ENCODE measurements around the gene MATN3.
"Not testable (repeated sequence)": the region's sequence is repeated elsewhere in the genome, so short reads cannot be mapped to it uniquely, and the experiment has no call there.

The MATN3 gene

DNA sequence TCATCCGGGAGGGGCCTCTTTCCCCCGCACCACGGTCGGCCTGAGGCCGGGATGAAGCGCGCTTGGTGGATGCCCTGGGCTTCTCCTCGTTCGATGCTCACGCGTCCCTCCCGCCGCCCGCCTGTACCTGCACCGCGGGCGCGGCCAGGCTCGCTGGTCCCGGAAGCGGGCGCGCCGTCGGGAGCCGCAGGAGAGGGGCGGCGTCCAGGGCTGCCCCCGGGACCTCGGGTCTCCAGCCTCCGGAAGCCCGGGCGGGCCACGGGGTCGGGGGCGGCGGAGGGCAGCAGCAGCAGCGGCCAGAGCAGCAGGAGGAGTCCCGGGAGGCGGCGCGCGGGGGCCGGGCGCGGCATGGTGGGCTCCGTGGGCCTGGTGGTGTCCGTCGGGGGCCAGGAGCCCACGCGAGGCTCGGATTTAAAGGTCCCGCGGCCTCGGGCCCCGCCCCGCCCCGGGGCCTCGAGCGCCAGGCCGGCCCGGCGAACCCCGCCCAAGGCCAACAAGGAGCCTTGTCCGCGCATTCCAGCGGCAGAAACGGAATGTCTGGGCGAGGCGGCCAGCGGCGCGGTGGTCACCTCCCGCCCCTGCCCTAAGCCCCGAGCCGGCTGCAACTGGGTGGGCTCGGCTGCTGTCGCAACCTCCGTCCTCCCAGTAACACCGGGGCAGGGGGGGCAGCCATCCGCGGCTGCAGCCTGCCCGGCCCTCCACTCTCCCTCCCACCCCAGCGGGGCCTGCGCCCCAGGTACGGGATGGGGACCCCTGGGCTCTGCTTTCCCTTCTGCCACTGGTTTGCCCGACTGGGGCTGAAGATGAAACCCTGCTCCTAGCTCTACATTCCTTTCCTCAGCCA lies at the start of gene MATN3:
TSS of gene MATN3 (minus strand) at position 387 of the 844 bp plus-strand sequence. CDS start at position 350, 37 bp downstream.
- no peak for DNase-seq (ENCODE audit: low read depth in 2 of 2, low spot score in 1 of 2)

DNA sequence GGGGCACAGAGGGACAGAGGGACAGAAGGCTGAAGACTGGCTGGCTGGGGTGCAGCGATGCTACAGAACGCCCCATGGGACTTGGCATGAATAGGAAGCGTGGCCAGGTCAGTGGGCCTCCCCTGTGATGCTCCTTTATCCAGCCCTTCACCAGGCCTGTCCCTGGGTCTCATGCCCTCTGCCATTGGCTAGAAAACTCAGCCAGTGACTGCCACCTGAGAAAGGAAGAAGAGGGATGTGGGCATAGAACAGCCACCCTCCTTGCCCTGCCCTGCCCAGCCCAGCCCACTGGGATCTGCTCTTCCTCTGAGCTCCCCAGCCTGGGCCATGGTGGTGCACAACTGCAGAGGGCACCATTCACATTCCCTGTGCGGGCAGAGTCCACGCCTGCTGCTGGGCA lies 49.5 kb upstream of the MATN3 start:
- DNase-seq (ENCODE audit: low read depth in 2 of 2, low spot score in 1 of 2), result no peak

DNA sequence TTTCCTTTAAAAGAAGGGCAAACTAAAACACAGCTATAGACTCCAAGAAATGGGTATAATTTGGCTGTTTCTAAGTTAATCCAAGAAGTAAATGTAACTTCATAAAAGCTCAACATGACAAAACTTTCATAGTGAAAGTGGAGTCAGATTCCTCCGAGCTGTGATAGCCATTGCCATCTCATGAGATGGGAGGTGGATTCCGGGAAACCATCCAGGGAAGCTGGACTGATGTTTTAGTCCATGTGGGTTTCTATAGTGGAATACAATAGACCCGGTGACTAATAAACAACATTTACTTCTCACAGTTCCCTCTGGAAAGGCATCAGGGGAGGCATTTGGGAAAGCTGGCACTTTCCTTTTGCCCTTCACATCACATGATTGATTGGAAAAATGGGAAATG lies 49.0 kb upstream of the MATN3 start:
- DNase-seq (ENCODE audit: low read depth in 2 of 2, low spot score in 1 of 2), result no peak

- DNase-seq (ENCODE audit: low read depth in 2 of 2, low spot score in 1 of 2), result no peak
Measured at GRCh38 chr2:20060106-20060505, 47.6 kb upstream of the MATN3 start.

- DNase-seq (ENCODE audit: low read depth in 2 of 2, low spot score in 1 of 2), result no peak
Measured at GRCh38 chr2:20057268-20057667, 44.8 kb upstream of the MATN3 start.

GRCh38 chr2:20054931-20055330 lies 42.5 kb upstream of the MATN3 start:
- DNase-seq (ENCODE audit: low read depth in 2 of 2, low spot score in 1 of 2), result no peak

DNA sequence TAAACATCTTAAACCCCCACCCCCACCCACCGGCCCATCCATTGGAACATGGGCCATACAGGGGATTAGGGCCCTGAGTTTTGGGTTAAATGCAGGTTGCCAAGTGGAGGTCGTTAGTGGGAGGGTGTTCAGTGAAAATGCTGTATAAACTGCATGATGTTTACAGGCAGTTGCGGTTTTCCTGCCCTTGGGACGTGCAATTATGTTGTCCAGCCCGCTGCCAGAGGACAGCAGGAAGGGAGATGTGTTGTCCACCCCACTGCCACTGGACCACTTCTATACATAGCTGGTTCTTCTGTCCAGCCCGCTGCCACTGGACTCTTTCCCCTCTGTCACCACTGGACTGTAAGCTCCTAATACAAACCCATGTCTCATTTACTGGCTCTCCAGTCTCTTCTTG lies 41.7 kb upstream of the MATN3 start:
- no peak for DNase-seq (ENCODE audit: low read depth in 2 of 2, low spot score in 1 of 2)

- no peak for DNase-seq (ENCODE audit: low read depth in 2 of 2, low spot score in 1 of 2)
Measured at GRCh38 chr2:20052861-20053281, 40.4 kb upstream of the MATN3 start.

- DNase-seq (ENCODE audit: low read depth in 2 of 2, low spot score in 1 of 2), result no peak
Measured at GRCh38 chr2:20052229-20052851, 39.9 kb upstream of the MATN3 start.

DNA sequence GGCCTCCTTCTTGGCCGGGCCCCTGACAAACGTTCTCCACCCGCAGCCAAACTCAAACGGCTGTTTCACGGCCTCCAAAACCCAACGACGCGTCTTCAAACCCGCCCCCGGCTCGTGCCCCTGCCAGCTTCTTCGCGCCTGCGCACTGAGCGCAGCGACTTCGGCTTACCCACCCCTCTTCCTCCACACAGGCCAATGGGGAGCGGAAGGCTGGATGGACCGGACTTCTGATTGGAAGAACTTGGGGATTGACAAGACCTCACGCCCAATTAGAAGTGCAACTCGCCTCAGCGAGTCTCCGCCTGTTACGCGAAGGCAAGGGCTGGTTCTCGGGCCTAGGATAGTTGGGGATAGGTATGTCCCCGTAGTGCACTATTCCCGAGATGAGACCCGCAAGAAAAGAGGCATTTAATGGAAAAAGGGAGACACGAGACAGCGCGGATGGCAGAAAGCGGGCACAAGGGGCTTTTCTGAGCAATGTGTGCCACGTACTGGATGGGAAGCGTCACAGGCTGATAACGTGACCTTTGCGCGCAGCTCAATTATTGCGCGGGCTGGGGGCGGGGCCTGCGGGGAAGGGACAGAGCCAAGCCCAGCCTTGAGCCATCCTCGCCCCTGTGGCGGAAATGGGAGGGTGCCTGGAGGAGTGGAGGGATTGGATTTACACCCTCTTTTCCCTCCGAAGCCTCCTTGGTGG lies 39.2 kb upstream of the MATN3 start, which contains the start of gene LAPTM4A:
TSS of gene LAPTM4A (minus strand) at position 97 of the 697 bp plus-strand sequence. CDS start 108 bp downstream, outside the sequence.
- DNase-seq (ENCODE audit: low read depth in 2 of 2, low spot score in 1 of 2), result peak; percentile 89 to 97

DNA sequence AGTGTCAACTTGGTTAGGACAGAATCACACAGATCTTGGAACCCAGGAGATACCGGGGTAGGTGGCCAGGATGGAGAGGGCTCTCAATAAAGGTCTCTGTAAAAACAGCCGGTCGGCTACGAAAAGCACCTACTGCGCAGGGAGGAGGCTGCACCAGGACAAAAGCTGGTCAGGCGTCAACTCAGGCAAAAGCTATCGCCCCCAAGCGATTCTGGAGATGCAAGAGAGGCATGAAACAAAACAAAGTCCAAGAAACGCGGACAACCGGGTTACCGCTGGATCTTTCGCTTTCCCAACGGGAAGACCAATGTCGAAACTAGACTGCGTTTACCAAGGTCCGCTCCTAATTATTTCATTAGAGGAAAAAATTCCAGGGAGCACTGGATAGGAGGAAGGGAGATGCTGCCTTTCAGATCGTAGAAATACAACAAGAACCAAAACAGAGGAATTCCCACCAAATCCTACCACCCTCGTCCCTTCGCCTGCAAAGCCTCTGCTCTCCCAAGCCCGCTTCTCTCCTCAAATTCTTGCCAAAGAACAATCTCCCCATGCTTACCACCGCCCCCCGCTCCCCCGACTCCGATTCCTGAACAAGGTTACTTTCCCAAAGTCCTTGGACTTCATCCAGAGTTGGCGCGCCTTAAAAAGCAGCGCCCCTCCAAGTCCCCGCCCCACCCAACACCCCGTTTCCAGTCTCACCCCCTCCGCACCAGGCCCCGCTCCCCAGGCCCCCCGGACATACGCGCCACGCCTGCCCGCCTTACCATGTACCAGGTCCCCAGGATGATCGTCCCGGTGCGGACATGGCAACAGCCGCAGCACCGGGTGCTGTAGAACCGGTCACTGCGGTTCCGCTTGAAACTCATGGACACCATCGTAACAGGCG lies 38.4 kb upstream of the MATN3 start:
- no peak for DNase-seq (ENCODE audit: low read depth in 2 of 2, low spot score in 1 of 2)

GRCh38 chr2:20050104-20050645 lies 37.7 kb upstream of the MATN3 start:
- DNase-seq (ENCODE audit: low read depth in 2 of 2, low spot score in 1 of 2), result no peak

DNA sequence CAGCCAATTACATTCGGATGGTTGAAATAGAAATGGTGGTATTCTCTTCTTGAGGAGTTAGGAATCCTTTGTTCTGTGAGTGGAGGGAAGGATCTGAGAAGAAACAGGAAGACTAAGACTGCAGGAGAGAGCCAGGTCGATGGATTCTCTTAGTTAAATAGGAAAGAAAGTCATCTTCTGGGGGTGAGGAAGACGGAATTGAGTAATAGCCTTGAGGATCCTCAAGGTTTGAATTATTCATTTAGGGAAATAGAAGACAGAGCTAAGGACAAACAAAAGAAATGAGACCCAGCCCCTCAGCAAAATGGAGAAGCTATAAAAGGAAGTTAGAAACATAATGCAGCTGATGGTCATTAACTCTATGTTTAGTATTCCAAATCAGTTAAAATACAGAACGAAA lies 37.2 kb upstream of the MATN3 start:
- DNase-seq (ENCODE audit: low read depth in 2 of 2, low spot score in 1 of 2), result no peak

GRCh38 chr2:20048488-20049448 lies 36.3 kb upstream of the MATN3 start:
- no peak for DNase-seq (ENCODE audit: low read depth in 2 of 2, low spot score in 1 of 2)

DNA sequence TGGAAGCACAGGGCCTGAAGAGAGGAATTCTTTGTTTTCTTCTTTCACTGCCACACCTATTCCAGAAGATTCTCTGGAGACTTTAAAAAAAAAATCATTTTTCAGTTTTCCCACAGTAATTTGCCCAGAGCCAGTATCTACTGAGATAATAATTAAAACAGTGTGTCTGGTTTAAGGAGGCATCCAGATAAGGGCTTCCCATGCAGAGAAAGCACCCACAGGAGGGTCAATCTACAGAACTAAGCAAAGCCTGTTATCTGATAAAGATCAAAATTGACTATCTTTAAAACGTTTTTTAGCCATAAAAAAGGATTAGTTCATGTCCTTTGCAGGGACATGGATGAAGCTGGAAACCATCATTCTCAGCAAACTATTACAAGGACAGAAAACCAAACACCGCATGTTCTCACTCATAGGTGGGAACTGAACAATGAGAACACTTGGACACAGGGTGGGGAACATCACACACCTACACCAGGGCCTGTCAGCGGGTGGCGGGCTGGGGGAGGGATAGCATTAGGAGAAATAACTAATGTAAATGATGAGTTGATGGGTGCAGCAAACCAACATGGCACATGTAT lies 33.3 kb upstream of the MATN3 start:
- not testable (repeated sequence) for DNase-seq (ENCODE audit: low read depth in 2 of 2, low spot score in 1 of 2)

- no peak for DNase-seq (ENCODE audit: low read depth in 2 of 2, low spot score in 1 of 2)
Measured at GRCh38 chr2:20044778-20045177, 32.3 kb upstream of the MATN3 start.

- no peak for DNase-seq (ENCODE audit: low read depth in 2 of 2, low spot score in 1 of 2)
Measured at GRCh38 chr2:20042531-20042930, 30.1 kb upstream of the MATN3 start.

DNA sequence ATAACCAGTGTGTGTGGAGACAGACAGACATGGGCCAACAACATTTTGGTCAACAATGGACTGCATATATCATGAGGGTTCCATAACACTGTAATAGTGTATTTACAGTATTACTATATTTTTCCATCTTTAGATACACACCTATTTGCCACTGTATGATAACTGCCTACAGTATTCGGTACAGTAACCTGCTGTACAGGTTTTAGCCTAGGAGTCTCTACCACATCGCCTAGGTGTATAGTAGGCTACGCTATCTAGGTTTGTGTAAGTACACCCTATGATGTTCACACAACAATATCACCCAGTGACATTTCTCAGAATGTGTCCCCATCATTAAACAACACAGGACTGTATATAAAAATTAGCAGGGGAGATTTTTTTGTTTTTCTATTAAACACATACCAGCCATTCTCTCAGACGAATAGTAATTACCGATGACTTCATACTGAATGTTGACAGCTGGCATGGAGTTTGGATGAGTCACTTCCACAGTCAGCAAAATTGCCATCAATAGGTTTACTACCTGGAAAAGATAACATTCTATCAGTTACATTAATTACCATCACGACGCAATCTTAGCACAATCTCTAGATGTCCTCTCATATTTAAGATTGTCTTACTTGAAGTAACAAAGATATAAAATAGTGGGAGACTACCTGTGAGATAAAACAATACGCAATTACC lies 28.2 kb upstream of the MATN3 start:
- DNase-seq (ENCODE audit: low read depth in 2 of 2, low spot score in 1 of 2), result no peak

Data from stimulated activated CD8-positive, alpha-beta memory T cell treated with anti-CD3 and anti-CD28 coated beads, Interleukin-4, amount 100 ng/mL, for 1 hour (primary cell).